Activated T-cell treated with anti-CD3 and anti-CD28 coated beads for 4 hours (primary cell): ENCODE measurements around the gene COX6B1.
"Not testable (repeated sequence)": the region's sequence is repeated elsewhere in the genome, so short reads cannot be mapped to it uniquely, and the experiment has no call there.

ENCODE experiments used
- DNase-seq: peaks from one replicate; pipeline ENCODE4 v3.0.0-alpha.2; 2020

The COX6B1 gene, protein sequence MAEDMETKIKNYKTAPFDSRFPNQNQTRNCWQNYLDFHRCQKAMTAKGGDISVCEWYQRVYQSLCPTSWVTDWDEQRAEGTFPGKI

DNA sequence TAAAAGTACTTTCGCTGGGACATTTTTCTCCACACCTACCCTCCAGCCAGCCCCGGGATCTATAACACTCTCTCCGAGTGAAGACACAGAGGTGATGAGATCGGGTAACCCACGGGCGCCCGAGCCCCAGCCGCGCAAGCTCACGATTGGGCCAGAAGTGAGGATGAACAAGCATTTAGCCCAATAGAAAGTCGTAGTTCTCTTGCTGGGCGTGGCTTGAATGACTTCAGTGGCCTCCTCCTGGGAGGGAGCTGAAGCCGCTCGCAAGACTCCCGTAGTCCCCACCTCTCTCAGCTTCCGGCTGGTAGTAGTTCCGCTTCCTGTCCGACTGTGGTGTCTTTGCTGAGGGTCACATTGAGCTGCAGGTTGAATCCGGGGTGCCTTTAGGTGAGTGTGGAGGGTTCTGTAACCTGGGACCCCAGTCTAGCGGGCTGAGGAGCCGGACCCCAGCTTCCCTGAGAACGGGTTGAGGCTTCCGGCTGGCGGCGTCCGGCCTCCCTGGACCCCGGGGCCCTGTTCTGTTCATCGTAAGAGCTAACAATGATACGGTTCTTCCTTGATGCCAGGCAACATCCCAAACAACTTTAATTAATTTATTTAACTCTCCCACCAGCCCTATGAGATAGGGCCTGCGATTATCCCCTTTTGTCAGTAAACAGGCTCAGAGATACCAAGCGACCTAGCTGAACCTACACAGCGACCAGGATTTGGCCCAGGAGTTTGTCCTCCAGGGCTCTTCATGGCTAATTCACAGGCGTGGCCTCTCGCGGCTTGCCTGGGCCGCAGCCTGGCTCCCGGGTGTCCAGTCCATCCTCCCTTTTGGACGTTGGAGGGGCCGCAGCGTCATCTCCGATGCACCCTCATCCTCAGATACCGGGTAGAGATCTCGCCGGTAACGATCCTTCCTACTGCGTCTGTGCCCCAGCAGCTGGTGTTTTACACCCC, at the start of gene COX6B1:
COX6B1 (plus strand) TSS at position 307 of the 945 bp plus-strand sequence. CDS start 2,921 bp downstream, outside the sequence.
- DNase-seq = peak; percentile 84

DNA sequence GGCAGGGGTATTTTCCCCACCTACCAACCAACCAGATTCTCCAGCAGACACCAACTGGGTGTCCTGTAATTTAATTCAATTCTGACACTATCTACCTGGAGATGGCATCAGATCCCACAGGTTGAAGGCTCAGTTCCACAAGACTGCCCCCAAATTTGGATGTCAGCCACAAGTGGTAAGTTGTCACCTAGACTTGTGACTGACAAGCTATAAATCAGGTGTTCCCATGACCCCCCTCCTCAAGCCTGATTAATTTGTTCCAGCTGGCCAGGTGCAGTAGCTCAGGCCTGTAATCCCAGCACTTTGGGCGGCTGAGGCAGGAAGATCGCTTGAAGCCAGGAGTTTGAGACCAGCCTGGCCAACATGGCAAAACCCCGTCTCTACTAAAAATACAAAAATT, 46.2 kb upstream of the COX6B1 start:
- no peak for DNase-seq

DNA sequence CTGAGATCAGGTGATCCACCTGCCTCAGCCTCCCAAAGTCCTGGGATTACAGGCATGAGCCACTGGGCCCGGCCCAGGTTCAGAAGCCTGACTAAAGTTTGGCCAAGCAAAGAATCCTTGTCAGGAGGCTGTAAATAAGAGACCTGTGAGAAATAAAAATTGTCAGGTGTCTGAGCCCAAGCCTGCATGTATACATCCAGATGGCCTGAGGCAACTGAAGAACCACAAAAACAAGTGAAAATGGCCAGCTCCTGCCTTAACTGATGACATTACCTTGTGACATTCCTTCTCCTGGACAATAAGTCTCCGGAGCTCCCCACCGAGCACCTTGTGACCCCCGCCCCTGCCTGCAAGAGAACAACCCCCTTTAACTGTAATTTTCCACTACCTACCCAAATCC, 43.7 kb upstream of the COX6B1 start:
- DNase-seq = not testable (repeated sequence)

DNA sequence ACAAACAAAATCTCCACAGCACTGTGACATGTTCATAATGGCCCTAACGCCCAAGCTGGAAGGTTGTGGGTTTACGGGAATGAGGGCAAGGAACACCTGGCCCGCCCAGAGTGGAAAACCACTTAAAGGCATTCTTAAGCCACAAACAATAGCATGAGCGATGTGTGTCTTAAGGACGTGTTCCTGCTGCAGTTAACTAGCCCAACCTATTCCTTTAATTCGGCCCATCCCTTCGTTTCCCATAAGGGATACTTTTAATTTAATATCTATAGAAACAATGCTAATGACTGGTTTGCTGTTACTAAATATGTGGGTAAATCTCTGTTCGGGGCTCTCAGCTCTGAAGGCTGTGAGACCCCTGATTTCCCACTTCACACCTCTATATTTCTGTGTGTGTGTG, 41.0 kb upstream of the COX6B1 start:
- DNase-seq = not testable (repeated sequence)

DNA sequence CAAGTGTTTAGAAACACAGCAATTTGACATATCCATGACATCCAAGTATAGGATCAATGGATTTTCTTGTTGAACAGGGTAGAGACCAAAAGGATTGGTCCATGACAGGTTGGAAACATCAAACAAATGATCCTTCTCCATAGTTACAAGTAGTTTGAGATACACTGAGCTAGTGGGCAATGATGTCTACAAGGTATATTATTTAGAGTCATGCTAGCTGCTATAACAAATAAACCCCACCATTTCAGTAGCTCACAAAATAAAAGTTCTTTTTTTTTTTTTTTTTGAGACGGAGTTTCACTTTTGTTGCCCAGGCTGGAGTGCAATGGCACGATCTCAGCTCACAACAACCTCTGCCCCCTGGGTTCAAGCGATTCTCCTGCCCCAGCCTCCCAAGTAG, 40.5 kb upstream of the COX6B1 start:
- no peak for DNase-seq

DNA sequence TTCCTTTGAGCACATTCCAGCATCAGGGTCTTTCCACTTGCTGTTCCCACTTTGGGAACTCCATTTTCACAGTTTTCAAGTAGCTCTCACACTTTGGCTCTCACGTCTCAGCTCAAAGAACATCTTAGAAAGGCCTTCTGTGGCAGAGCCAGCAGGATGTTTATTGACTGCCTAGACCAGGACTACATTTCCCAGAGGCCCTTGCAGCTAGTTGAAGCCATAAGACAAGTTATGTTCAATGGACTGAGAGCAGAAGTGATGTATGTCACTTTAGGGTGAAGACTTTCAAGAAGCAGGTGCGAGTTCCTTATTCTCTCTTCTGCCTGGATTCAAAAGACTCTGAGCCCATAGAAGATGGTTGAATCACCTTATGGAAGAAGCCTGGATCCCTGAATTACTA, 39.9 kb upstream of the COX6B1 start:
- no peak for DNase-seq

DNA sequence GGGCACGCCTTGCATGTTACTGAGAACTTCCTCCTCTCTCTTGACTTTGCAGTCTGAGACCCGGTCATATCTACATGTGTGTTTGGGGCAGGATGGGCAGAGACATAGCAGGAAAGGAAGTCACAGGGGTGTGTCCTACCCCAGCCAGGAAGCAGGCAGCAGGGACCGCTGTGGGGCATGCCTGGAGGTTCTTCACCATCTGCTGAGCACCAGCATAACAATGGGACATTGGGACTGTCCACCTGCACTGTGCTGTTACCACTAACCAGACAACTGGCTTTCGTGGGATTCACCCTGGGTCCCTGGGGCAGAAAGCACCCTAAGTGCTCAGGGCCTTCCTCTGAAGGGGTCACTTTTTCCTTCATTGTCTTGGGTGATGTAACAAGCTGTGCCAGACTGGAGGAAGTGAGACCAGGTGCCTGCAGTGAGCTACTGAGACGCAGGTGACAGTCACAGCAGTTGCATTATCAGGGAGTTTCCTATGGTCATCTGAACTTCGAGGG, 38.2 kb upstream of the COX6B1 start:
- no peak for DNase-seq

DNA sequence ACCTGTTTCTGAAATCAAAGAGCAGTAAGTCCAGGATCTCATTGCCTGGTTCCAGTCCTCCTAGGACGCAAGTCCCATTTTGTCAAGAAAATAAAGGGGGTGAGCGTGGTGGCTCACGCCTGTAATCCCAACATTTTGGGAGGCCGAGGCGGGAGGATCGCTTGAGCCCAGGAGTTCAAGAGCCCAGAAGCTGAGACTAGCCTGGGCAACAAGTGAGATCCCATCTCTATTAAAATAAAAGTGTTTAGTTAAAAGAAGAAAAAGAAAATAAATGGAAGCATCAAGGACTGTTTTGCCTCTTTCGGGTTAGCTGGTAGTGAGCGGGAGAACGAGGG, 35.9 kb upstream of the COX6B1 start:
- DNase-seq = no peak

DNA sequence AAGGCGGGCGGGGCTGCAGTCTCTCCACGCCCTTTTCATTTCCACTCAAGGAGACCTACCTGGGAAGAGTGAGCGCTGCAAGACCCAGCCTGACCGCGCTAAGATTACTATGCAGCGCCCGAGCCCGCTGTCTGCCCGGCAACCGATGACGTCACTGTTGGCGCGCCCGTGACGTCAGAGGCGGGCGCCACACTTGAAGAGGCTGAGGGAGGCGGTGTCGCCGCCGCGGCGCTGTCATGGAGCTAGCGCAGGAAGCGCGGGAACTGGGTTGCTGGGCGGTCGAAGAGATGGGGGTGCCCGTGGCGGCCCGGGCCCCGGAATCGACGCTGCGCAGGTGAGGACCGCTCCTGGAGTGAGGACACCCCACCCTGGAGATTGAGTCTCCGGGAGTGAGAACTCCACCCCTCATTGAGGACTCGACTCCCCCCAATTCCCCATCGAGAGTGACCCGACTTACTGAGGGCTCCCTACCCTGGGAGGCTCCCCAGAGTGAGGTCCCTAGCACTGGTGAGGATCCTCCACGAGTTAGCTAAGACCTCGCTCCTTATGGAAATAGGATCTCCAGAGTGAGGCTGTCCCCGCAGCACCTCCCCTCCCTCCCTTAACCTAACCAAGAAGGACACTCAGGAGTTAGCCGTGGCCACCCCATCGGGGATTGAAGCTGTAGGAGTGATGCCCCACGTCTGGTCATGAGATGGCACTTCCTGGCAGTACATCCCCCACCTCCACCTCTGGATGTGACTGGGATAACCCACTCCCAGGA, 35.4 kb upstream of the COX6B1 start, which contains the start of gene HAUS5:
HAUS5 (plus strand) TSS at position 177 of the 763 bp plus-strand sequence; CDS start at position 237, 60 bp downstream.
- peak; percentile 96 for DNase-seq

DNA sequence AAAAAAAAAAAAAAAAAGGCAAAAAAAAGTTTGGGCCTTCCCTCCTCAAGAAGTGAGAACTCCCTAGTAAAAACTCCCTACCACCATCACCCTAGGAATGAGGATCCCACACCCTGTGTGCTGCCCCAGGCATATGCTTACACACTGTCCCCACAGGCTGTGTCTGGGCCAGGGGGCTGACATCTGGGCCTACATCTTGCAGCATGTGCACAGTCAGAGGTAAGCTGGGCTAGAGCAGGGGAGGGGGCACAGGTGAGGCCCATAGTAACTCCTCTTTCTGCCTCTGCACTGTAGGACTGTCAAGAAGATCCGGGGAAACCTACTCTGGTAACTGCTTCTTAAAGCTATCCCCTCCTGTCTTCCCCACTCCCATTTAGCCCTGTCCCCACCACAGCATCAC, 34.5 kb upstream of the COX6B1 start:
- DNase-seq = no peak

DNA sequence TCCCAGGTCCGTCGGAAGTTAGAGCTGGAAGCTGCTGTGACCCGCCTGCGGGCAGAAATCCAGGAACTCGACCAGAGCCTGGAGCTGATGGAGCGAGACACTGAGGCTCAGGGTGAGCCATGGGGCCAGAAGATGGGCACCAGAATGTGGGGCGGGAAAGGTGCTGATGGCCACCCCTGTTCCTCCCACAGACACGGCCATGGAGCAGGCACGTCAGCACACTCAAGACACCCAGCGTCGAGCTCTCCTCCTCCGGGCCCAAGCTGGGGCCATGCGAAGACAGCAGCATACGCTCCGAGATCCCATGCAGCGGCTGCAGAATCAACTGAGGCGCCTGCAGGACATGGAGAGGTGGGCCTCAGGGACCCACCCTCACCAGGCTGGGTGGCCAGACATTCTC, 33.1 kb upstream of the COX6B1 start:
- no peak for DNase-seq

DNA sequence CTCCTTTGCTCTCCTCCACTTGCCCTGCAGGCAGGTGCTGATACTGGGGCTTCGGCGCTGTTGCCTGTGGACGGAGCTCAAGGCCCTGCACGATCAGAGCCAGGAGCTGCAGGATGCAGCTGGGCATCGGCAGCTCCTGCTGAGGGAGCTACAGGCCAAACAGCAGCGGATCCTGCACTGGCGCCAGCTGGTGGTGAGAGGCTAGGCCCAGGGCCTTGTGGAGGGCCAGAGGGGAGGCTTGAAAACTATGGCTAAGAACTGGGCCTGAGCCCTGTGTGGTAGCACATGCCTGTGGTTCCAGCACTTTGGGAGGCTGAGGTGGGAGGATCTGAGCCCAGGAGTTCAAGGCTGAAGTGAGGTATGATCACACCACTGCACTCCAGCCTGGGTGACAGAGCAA, 29.3 kb upstream of the COX6B1 start:
- DNase-seq = no peak

DNA sequence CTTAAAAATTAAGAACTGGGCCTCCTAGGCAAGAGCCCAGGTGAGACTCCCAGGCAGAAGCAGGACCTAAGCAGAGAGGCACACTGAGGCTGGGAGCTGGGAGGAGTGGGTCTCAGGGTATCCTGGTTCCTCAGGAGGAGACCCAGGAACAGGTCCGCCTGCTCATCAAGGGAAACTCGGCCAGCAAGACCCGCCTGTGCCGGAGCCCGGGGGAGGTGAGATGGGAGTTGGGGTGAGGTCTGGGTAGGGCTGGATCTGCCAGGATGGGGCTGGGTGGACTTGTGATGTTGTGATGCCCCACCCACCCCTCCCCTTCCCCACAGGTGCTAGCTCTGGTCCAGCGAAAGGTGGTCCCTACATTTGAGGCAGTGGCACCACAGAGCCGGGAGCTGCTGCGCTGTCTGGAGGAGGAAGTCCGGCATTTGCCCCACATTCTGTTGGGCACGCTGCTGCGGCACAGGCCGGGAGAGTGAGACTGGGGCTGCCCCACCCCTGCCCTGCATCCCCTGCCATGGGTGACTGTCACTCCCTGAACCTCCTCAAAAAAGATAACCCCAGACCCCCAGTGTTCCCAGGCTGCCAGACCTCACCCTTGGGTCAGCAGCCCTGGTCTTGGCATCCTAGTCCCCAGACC, 28.7 kb upstream of the COX6B1 start:
- no peak for DNase-seq

DNA sequence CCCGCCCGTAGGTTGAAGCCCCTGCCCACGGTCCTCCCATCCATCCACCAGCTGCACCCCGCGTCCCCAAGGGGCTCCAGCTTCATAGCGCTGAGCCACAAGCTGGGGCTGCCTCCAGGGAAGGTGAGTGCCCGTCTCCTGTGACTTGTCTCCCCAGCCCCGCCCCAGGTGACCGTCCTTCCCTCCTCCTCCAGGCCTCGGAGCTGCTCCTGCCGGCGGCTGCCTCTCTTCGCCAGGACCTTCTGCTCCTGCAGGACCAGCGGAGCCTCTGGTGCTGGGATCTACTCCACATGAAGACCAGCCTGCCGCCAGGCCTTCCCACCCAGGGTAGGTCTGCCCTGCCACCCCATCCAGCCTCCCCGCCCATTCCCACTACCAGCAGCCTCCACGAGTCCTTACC, 28.1 kb upstream of the COX6B1 start:
- DNase-seq = no peak

DNA sequence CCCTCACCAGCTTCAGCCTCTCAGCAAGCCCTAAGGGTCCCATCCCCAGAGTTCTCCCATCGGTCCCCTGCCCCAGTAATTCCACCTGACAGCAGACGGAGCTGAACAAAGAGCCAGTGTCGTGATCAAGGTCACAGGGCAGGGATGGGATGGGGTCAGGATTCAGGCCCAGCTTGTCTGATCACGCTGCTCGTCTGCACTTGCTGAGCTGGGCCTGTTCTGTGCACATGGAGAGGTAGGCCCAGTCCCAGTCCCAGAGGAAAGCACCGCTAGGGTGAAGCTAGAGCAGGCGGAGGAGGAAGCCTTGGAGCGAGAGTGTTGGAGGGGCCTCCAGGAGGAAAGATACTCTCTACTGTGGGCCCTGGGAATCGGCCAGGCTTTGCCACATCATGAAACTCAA, 26.4 kb upstream of the COX6B1 start:
- no peak for DNase-seq

DNA sequence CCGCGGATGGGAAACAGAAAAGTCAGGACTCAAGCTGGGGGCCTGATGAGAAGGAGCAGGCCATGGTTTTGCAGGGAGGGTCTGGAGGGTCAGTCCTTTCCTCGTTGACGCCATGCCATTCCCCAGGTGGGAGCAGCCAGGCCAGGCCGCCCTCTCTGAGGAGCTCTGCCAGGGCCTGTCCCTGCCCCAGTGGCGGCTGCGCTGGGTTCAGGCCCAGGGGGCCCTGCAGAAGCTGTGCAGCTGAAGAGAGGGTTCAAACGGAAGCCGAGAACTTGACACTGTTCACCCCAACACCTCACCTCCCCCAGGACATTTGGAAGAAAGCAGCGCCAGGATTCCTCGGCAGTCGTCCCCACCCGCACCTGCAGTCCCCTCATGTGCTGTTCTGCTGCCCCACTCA, 25.4 kb upstream of the COX6B1 start:
- no peak for DNase-seq

DNA sequence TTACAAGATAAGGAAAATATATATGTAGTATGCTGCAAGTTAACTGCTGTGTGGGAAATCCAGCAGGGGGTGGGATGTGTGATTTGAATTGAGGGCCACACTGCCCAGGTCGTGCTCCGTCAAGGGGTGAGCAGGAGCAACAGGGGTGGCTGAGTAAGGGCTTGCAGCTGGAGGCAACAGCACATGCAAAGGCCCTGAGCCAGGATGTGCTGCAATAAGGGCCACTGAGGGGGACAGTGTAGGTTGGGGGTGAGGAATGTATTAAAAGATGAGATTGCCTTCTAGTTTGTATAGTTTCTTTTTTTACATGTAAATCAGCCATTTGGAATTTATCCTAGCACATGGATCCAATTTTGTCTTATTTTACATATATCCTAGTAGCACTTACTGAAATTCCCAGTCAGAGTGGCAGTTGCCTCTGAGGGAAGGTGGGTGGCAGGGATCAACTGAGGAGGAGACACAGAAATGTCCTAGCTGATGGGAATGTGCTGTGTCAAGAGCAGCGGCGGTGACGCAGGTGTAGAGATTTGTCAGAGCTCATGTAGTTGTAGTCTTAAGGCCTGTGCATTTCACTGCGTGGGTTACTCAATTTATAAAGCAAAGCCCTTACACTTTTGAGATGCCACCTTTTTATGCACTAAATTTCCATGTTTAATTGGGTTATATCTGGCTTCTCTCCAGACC, 24.7 kb upstream of the COX6B1 start:
- no peak for DNase-seq

DNA sequence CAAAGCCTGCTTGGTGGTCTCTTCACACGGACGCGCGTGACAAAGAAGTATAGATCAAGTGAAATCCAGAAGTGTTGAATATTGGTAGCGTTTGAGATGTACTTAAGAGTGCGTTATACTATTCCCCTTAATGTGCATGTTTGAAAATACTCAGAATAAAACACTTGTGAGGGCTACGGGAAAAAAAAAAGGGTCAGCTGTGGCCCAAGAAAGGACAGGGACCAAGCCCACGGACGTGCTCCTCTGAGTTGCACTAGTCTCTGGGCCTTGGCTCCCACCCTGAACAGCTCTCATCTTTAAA, 19.9 kb upstream of the COX6B1 start:
- DNase-seq = no peak

DNA sequence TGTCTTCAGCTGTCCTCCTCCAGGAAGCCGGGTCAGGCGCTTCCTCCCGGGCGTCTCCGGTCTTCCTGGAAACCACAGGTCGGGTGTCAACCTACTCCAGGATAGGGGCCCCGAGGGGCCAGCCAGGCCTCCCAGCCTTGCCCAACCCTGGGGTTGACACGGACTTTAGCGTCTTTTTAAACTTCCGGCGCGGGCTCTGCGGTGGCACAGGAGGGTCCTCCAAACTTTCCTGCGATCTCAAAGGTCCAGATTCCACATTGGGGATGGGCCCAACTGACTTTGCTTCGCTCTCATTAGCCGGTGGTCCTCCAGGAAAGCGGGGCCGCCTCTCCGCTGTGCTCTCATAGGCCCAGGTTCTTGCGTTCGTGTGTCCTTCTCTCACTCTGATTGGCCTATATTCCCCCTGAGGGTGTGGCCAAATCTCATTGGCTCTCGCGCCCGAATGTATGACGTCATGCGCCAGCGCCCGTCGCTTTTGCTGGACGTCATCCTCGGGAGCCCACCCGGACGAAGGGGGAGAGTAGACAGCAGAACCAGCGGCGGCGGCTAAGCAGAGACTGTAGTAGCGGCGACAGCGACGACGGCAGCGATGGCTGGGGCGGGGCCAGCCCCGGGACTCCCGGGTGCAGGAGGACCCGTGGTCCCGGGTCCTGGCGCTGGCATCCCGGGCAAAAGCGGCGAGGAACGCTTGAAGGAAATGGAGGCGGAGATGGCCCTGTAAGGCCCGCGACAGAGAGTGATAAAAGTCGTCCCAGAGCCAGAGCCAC, 19.4 kb upstream of the COX6B1 start, which contains the start of gene RBM42:
RBM42 (plus strand) TSS at position 472 of the 767 bp plus-strand sequence; CDS start at position 590, 118 bp downstream.
- peak; percentile 98 for DNase-seq

DNA sequence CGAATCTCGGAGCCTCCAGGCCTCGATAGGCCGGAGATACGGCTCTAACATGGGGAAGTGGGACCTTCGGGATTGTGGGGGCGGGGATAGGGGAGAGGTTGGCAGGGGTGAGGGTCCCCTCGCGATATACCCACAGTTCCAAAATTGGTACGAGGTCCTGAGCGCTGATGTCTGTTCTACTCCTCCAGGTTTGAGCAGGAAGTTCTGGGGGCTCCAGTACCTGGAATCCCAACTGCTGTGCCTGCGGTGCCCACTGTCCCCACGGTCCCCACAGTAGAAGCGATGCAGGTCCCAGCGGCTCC, 18.8 kb upstream of the COX6B1 start:
- DNase-seq = no peak

DNA sequence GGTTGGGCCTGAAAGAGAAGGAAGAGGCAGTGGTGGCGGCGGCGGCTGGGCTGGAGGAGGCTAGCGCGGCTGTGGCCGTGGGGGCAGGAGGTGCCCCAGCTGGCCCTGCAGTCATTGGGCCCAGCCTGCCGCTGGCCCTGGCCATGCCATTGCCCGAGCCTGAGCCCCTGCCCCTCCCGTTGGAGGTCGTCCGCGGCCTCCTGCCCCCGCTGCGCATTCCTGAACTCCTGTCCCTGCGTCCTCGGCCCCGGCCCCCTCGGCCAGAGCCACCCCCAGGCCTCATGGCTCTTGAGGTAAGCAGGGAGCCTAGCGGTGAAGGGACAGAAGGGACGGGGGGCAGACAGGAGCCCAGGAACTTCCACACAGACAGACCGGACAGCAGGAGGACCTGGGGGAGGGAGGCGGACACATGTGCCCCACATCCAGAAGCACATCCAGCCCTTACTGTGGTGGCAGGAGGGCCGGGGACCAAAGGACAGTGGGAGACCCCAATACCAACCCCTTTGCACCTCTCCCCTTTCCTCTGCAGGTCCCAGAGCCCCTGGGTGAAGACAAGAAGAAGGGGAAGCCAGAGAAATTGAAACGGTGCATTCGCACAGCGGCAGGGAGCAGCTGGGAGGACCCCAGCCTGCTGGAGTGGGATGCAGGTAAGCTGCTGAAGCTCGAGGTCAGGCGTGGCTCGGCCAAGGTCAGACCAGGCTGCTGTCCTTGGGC, 14.2 kb upstream of the COX6B1 start:
- no peak for DNase-seq
